Activated CD8-positive, alpha-beta memory T cell treated with anti-CD3 and anti-CD28 coated beads for 4 hours (primary cell): ENCODE results near the gene OR51I1.

Experiments used
- DNase-seq, 2 donors: peaks; one replicate each; pipeline ENCODE4 v3.0.0-alpha.2; 2020; ENCODE audit warnings: low read depth in 2 of 2

The OR51I1 gene, protein sequence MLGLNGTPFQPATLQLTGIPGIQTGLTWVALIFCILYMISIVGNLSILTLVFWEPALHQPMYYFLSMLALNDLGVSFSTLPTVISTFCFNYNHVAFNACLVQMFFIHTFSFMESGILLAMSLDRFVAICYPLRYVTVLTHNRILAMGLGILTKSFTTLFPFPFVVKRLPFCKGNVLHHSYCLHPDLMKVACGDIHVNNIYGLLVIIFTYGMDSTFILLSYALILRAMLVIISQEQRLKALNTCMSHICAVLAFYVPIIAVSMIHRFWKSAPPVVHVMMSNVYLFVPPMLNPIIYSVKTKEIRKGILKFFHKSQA

DNA sequence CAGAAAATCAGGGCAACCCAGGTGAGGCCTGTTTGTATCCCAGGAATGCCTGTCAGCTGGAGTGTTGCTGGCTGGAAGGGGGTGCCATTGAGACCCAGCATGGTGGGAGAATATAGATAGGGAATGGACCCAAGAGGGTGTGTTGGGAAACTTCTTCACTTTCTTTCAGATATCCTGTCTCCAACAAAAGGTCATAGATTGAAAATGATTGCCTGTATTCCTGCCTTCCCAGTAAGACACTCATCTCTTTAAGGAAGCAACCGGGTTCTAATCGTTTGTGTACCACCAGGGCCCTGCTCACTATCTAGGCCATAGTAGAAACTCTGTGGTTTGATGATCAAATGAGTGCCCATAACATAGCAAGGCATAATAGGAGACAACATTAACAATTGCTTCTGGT, at the start of gene OR51I1:
OR51I1 (minus strand) TSS at position 101 of the 400 bp plus-strand sequence; CDS start at position 101, 0 bp downstream.
- no peak for DNase-seq

DNA sequence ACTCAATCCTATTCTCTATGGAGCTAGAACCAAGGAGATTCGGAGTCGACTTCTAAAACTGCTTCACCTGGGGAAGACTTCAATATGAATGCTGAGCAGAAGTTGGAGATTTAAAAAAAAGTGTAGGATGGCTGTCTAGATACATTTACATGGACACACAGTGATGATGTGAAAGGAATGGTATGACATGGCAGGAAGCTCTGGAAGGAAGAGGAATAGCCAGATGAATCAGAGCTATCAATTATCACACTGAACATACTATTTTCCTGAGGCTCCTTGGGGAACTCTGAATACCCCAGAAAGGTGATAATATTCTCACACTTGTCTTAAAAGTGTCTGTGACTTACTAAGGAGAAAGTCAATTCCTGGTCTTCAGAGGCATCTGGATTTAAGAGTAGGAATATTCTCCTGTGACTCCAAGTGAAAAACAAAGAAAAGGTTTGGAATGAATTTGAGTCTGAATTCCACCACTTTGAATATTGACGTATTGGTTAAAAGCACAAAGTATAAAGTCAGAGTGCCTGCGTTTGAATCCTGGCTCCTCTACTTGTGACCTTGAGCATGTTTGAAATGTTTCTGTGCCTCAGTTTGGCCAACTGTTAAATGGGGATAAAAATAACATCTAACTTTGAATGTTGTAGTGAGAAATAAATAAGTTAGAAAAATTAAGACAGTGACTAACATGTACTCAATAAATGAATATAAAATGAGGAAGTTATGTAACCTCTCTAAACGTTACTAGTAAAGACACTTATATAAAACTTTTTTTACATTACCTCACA, 48.5 kb upstream of the OR51I1 start:
- DNase-seq, result no peak

DNA sequence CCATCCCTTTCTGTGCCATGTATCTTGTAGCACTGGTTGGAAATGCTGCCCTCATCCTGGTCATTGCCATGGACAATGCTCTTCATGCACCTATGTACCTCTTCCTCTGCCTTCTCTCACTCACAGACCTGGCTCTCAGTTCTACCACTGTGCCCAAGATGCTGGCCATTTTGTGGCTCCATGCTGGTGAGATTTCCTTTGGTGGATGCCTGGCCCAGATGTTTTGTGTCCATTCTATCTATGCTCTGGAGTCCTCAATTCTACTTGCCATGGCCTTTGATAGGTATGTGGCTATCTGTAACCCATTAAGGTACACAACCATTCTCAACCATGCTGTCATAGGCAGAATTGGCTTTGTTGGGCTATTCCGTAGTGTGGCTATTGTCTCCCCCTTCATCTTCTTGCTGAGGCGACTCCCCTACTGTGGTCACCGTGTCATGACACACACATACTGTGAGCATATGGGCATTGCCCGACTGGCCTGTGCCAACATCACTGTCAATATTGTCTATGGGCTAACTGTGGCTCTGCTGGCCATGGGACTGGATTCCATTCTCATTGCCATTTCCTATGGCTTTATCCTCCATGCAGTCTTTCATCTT, 47.6 kb upstream of the OR51I1 start:
- DNase-seq, result no peak

DNA sequence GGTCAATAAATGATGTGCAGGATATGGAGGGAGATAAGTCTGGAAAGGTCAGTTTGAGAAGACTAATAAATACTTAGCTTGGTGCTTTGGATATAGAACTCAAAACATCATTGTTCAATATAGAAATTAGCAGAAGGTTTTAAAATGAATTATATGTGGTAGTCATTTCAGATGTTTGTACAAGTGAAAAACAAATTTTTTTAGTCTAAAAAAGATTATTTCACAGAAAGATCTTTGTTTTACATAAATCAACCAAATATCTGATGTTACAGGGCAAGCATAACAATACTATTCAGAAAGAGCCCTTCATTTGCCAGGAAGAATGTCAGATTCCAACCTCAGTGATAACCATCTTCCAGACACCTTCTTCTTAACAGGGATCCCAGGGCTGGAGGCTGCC, 47.1 kb upstream of the OR51I1 start, which contains the start of gene OR52D1:
OR52D1 (plus strand) TSS at position 301 of the 400 bp plus-strand sequence; CDS start at position 323, 22 bp downstream.
- no peak for DNase-seq

DNA sequence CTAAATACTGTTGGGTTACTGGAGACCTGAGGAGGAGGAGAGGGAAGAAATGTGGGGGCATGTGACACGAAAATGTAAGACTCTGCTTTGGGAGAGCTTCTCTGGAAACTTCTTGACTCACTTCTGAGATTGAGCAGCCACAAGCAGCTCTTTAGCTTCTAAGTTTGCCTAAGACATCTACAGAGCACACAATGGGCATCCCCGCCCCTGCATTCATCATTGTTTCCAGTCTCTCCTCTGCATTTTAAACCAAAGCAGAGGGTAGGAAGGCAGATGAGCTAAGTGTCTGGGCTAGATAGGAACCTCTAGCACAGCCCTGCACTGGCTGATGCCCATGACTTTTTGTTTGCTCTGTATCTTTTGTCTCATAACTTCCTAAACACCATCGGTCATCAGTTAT, 45.1 kb upstream of the OR51I1 start:
- no peak for DNase-seq

DNA sequence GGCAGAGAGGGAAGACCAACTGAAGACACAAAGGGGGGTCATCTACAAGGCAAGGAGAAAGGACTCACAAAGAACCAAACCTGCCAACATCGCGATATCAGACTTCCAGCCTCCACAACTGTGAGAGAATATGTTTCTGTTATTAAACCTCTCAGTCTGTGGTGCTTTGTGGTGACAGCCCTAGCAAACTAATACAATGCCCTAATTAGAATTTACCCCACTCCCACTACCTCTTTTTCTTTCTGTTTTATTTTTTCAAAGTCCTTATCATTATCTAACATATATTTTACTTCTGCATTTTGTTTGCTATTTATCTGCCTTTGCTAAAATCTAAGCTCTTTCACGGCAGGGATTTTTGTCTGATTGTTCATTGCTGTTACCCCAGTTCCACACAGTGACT, 44.7 kb upstream of the OR51I1 start:
- no peak for DNase-seq

DNA sequence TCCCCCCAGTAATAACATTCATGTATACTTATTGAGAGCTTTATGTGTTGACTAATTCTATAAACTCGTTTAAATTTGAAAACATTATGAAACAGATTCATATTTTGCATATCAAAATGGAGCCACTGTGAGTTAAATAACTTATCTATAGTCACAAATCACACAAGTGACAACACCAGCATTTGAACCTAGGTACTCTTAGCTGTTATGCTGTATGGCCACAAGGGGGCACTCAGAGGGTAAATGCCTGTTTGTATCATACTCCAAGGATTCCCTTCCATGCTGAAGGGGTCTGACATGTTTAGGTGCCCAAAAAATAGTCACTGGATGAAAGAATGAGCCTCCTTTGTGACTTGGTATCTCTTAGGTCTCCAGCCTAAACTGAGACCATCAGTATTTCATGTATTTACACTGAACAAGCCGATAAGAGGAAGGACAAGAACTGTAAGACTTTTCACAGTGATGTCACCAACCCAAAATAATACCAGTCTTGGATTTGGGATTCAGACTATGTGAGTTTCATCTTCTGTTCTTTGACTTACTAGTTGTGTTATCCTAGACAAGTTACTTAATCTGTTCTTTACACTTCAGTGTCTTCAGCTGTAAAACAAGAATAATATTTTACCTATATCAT, 35.0 kb upstream of the OR51I1 start:
- no peak for DNase-seq

DNA sequence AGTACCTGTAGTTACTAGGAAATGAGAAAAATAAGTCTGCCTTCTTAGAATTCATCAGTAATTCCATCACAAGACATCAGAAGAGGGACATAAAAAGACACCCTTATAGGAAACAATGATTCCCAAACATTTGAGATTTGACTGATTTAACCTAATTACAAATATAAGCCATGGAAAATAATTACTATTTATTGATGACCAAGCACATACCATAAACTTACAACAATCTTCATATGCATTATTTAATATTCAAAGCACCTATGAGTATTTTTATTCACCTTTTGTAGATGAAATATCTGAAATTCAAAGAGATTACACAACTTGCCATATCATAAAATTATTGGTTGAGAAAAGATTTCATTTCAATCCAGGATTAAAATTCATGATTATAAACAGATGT, 32.6 kb upstream of the OR51I1 start:
- no peak for DNase-seq

DNA sequence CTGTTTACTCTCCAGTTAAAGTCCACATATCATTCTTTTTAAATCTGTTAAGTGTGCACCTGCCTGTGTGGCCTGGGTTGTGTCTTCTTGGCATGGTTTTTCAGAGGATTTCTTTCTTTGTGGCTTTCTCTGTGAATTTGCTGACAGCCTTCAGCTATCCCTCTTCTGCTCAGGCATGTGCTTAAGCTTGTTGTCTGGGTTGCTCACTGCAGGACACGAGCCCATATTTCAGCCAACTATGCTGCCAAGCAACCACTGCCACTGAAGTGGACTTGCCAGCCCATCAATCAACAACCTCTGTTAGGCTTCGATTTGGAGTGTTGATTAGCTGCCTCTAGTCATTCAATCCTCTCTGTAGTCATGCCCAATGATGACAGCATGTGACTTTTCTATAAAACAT, 26.2 kb upstream of the OR51I1 start:
- DNase-seq, result no peak

DNA sequence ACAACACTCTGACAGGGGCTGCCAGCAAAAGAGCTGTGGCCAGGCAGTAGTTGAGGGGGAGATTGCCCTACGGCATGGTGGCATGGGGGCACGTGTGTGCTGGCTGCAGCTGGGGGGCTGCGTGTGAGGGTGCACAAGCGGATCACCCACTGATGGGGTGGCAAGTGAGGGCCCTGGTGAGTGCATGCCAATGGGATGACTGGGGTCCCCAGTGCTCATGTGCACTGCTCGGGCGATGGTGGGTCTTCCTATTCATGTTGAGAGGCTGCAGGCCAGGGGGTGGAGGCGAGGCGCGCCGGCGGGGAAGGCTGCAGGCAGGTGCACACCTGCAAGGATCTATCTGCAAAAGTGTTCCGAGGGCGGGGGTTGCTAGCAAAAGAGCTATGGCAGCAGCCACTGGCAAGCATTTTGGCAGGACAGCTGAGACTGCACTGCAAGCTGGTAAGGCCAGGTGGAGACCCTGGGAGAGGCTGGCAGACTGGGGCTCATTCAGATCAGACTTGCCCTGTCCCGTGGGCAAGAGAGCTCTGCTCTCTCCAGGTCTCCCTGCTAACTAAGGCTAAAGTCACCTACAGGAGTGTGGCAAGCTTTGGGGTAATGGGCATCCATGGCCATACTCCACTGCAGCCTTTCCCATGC, 19.8 kb upstream of the OR51I1 start:
- DNase-seq, result no peak

DNA sequence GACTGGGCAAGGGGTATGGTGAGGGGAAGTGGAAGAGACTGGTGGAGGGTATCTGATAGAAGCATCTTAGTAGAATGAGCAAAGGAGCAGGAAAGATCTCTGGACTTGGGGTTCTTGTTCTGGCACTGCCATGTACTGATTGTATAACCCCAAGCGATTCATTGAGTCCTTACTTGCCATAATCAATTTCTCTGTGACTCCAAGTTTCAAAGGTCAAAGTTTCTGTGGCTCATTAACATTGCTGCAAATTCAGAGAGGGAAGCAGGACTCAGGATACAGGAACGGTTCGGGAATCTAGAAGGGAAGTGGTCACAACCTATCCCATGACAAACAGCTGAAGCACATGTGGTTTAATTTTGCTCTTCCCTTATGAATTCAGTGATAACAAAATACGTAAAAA, 8.1 kb upstream of the OR51I1 start:
- DNase-seq, result no peak

DNA sequence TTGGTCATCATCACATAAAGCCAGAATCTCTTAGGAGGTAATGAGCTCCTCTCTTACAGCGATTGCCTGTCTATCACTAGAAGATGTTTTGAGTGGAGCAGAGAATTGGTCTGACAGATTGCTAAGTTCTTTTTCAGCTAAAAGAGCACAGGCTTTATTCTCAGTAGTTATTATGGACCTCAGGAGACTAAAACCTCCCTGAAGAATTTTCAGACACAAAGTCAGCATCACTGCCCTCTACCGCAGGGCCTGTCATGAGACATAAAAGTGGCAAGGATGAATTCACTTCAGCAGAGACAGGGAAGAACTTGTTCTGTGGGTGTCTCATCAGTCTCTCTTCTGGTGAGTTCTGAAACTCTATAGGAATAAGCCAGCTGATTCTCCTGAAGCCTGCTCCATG, 7.7 kb upstream of the OR51I1 start, which contains the start of gene OR51I2:
OR51I2 (plus strand) TSS at position 301 of the 400 bp plus-strand sequence. CDS start 4,166 bp downstream, outside the sequence.
- DNase-seq, result no peak

DNA sequence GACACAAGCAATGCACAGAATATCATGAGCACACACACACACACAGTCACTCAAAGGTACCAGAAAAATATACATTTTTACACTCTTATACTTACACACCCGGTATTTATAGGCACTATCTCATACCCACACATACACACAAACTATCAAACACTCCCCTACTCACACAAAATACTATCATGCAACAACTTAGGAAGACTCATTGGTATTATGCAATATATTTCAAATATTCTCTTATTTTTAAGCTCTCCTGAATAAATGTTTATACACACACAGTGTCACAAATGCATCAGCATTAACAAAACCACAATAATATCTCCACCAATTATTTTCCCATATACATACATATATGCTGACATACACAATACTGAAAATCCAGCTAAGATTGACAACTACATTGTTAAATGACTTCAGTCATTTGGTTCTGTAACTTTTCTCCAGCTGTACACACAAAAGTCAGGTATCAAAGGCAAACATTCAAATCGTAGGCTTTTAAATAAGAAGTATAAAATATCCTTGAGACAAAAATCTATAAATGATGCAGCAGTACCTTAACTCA, 2.6 kb upstream of the OR51I1 start:
- no peak for DNase-seq

DNA sequence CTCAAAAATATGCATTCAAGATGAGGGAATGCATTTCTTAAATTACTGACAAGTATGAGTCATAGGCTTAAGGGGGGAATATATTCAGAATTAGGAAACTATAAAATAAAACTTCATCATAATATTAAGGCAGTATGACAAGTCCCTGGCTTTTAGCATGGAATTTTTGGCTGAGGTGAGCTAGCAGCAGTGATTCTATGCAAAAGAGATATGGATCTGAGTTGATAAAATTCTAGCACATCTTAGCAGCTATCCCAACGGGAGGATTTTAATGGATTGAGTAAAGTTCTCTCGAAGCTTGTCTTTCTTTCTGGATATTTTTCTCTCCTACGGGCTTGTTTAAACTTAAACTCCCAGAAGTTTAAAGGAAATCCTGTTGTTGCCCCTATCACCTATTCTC, 18.2 kb downstream of the OR51I1 start:
- no peak for DNase-seq

DNA sequence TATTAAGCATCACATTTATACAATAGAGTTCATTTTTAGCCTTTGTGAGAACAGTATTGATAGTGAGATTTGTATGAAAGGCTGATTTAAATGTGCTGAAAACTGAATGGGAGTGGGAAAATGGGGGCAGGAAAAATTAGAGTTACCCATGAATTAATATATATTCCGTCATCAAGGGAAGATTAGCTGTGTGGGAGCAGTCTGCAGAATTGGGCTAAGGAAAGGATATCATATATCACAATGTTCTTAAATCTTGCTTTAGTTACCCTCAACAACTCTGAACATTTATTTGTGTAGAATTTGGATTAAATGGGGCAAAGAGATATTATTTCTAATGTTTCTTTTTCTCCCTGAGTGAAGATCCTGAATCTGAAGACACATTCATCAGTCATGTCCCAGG, 19.5 kb downstream of the OR51I1 start, which contains the start of gene OR51Q1:
OR51Q1 (plus strand) TSS at position 301 of the 400 bp plus-strand sequence; CDS start at position 391, 90 bp downstream.
- DNase-seq, result no peak

DNA sequence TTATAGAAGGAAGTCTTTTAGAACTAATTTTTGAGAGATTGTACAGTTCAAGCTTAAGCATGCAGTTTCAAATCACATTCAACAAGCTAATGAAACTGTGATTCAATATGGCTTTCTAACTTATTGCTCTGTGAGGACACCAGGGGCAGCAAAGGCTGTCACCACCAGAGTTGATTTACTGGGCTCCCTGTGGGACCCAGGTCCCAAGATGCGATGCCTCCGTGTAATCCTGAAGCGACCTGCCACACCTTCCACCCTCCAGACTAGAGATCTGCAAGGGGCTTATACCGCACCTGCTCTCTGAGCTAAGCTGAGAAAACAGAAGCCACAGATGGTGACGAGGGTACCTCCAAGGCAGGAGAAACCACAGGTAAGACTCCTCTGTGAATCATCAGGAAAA, 20.3 kb downstream of the OR51I1 start:
- no peak for DNase-seq

DNA sequence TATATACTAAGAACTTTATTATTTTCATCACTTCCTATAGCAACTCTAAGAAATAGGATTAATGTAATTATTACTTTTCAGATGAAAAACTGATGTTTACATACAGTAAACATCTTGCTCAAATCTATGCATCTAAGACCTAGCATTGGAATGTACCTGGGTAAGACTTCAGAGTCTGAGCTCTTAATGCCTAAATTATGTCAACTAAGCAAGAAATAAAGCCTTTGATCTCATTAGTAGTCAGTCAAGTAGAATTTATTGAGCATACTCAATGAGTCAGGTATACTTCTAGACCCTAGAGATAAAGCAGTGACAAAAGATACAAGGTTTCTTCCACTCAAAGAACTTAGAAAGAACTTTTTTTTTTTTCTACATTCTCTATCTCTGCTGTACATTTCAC, 36.1 kb downstream of the OR51I1 start:
- no peak for DNase-seq

DNA sequence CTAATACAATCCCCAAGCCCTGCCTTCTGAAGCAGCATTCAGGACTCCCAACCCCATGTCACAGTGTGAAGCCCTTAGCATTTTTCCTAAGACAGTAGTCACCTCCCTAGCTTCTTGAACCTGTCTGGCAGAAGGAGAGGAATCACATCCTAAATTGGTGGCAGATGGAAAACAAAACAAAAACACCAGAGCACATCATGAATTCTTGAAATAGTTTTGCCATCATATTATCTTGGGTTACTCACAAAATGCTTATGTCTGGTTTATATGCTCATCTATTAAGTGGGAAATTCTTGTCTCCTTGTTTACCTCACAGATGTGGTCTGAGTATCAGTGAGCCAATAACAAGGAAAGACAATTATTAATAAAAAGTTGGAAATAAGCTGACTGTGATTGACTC, 42.4 kb downstream of the OR51I1 start:
- DNase-seq, result no peak

DNA sequence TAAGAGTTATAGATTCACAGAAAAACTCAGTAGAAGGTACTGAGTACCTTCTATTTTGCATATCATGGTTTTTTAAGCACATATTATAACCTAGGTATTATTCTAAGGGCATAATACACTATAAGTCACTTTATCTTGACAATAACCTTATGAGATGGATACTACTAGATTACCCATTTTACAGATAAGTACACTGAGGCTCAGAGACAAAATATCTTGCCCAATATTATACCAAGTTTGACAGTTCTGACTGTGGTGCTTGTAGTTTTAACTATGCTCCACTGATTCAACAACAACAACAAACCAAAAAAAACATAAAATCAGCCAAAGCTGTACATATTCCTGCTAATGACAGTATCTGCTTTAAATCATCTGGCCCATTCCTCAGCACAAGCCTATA, 47.2 kb downstream of the OR51I1 start:
- no peak for DNase-seq
